ENCODE measurements around the gene UBE2R2.

UBE2R2 gene

DNA sequence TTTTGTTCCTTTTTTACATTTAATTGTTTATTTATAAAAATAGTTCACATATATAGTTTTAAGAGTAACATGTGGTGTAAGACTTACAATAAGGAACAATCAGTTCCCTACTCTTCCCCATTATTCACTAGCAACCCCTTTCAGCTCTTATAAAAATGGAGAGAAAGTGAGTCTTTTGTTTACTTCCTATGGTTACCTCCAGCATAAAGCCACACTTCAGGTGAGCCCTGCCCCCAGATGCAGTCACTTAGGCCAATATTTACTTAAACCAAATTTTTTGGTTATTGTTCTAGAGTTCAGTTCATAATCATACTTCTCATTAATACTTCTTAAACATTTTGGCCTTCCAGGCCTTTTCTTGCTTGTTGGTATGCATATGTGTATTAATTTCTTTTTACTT, 33.7 kb downstream of the UBE2R2 start:
- DNase-seq (no peak), ATAC-seq (ENCODE audit: insufficient read depth, low read depth) (no peak)
- Histone ChIP-seq H2AFZ (ENCODE audit: low read depth, low read length) (no peak overlapping the region), H3K4me2 (ENCODE audit: insufficient read depth, low read length) (no peak overlapping the region), H3K9ac (ENCODE audit: low read depth, low read length) (no peak overlapping the region), H3K4me3 (ENCODE audit: low read depth in 1 of 2, low read length in 2 of 2) (no peak overlapping the region), H3K36me3 (ENCODE audit: insufficient read depth, low read length) (peaks cover 9% of the 10 kb centered on the region; the same call in 1 of the 2 replicates), H3K79me2 (ENCODE audit: insufficient read depth, low read length) (peaks cover 99% of the 10 kb centered on the region), H3K4me1 (ENCODE audit: insufficient read depth, low read length) (no peaks in the 10 kb centered on the region), H3K27ac (ENCODE audit: low read length) (no peak overlapping the region), H4K20me1 (ENCODE audit: insufficient read depth, low read length) (peaks cover 74% of the 10 kb centered on the region), H3K9me3 (ENCODE audit: insufficient read depth, low read length, severe bottlenecking) (no peaks in the 10 kb centered on the region), H3K27me3 (ENCODE audit: insufficient read depth, low read length, poor library complexity) (no peaks in the 10 kb centered on the region)
- no peak for TF ChIP-seq EZH2 (IDR thresholded peaks at IDR 0.05; ENCODE audit: borderline replicate concordance, low read depth, low read length, severe bottlenecking)
- TF ChIP-seq, protein P1, sequence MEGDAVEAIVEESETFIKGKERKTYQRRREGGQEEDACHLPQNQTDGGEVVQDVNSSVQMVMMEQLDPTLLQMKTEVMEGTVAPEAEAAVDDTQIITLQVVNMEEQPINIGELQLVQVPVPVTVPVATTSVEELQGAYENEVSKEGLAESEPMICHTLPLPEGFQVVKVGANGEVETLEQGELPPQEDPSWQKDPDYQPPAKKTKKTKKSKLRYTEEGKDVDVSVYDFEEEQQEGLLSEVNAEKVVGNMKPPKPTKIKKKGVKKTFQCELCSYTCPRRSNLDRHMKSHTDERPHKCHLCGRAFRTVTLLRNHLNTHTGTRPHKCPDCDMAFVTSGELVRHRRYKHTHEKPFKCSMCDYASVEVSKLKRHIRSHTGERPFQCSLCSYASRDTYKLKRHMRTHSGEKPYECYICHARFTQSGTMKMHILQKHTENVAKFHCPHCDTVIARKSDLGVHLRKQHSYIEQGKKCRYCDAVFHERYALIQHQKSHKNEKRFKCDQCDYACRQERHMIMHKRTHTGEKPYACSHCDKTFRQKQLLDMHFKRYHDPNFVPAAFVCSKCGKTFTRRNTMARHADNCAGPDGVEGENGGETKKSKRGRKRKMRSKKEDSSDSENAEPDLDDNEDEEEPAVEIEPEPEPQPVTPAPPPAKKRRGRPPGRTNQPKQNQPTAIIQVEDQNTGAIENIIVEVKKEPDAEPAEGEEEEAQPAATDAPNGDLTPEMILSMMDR (IDR thresholded peaks at IDR 0.05; ENCODE audit: borderline replicate concordance, extremely low read depth, low read length, poor library complexity, severe bottlenecking): no peak

DNA sequence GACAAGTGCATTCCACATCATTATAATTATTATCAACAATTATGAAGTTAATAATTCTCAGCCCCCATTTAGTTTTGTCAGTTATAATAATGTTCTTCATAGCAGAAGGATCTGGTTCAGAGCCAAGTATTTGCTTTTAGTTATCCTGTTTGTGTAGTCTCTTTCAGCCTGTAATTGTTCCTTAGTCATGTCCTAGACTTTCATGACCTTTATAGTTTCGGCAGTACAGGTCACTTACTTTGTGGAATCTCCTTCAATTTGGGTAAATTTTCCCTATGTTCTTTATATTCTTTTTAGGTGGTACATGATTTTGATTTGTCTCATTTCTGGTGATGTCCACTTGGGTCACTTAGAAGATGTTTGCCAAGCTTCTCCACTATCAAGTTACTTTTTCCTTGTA, 34.3 kb downstream of the UBE2R2 start:
- DNase-seq (no peak), ATAC-seq (ENCODE audit: insufficient read depth, low read depth) (no peak)
- Histone ChIP-seq H4K20me1 (ENCODE audit: insufficient read depth, low read length) (peaks cover 74% of the 10 kb centered on the region), H3K27ac (ENCODE audit: low read length) (no peak overlapping the region), H3K36me3 (ENCODE audit: insufficient read depth, low read length) (peaks cover 9% of the 10 kb centered on the region; the same call in 1 of the 2 replicates), H3K27me3 (ENCODE audit: insufficient read depth, low read length, poor library complexity) (no peaks in the 10 kb centered on the region), H3K9ac (ENCODE audit: low read depth, low read length) (no peak overlapping the region), H3K4me2 (ENCODE audit: insufficient read depth, low read length) (no peak overlapping the region), H3K4me3 (ENCODE audit: low read depth in 1 of 2, low read length in 2 of 2) (no peak overlapping the region), H3K79me2 (ENCODE audit: insufficient read depth, low read length) (peaks cover 99% of the 10 kb centered on the region), H2AFZ (ENCODE audit: low read depth, low read length) (no peak overlapping the region), H3K4me1 (ENCODE audit: insufficient read depth, low read length) (no peaks in the 10 kb centered on the region), H3K9me3 (ENCODE audit: insufficient read depth, low read length, severe bottlenecking) (no peaks in the 10 kb centered on the region)
- TF ChIP-seq, protein P1 (IDR thresholded peaks at IDR 0.05; ENCODE audit: borderline replicate concordance, extremely low read depth, low read length, poor library complexity, severe bottlenecking): no peak
- no peak for TF ChIP-seq EZH2 (IDR thresholded peaks at IDR 0.05; ENCODE audit: borderline replicate concordance, low read depth, low read length, severe bottlenecking)

DNA sequence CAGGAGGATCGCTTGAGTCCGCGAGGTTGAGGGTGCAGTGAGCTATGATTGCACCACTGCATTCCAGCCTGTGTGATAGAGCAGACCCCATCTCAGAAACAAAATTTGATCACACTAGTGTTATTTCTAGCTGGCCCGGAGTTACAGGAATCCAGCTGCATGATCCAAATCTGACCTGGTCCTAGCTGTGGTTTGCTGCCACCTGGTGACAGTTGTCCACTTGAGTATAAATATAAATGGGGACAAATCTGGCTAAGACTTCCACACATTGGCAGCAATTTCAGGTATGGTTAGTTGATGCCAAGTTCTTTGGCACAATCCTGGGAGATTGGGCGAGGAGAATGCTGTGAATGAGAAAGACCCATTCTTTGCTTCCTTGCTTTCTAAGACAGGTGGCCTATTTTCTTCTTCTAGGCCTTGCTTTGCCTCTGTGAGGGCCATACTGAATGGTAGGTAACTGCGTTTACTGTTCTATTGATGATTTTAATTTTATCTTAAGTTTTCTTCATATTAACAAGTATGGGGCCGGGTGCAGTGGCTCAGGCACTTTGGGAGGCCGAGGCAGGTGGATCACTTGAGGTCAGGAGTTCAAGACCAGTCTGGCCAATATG, 35.4 kb downstream of the UBE2R2 start:
- Histone ChIP-seq H3K4me2 (ENCODE audit: insufficient read depth, low read length) (no peak overlapping the region), H3K9ac (ENCODE audit: low read depth, low read length) (no peak overlapping the region), H3K4me1 (ENCODE audit: insufficient read depth, low read length) (no peaks in the 10 kb centered on the region), H3K79me2 (ENCODE audit: insufficient read depth, low read length) (peaks cover 99% of the 10 kb centered on the region), H4K20me1 (ENCODE audit: insufficient read depth, low read length) (peaks cover 79% of the 10 kb centered on the region), H3K27ac (ENCODE audit: low read length) (no peak overlapping the region), H3K9me3 (ENCODE audit: insufficient read depth, low read length, severe bottlenecking) (no peaks in the 10 kb centered on the region), H3K36me3 (ENCODE audit: insufficient read depth, low read length) (peaks cover 9% of the 10 kb centered on the region; the same call in 1 of the 2 replicates), H3K27me3 (ENCODE audit: insufficient read depth, low read length, poor library complexity) (no peaks in the 10 kb centered on the region), H3K4me3 (ENCODE audit: low read depth in 1 of 2, low read length in 2 of 2) (no peak overlapping the region), H2AFZ (ENCODE audit: low read depth, low read length) (no peak overlapping the region)
- DNase-seq (no peak), ATAC-seq (ENCODE audit: insufficient read depth, low read depth) (peak; percentile 45; the same call in 2 of the 3 replicates)
- TF ChIP-seq, protein P1 (IDR thresholded peaks at IDR 0.05; ENCODE audit: borderline replicate concordance, extremely low read depth, low read length, poor library complexity, severe bottlenecking): peak; percentile 44
- no peak for TF ChIP-seq EZH2 (IDR thresholded peaks at IDR 0.05; ENCODE audit: borderline replicate concordance, low read depth, low read length, severe bottlenecking)
